GM18868 (cell line): ENCODE measurements around the gene EYA2.

Source experiments
- ATAC-seq: cut with Tn5 transposase; IDR thresholded peaks from one replicate; pipeline ENCODE4 v1.9.1; 2021; ENCODE audit warnings: mild to moderate bottlenecking, moderate library complexity; ENCODE audit not compliant: unreplicated experiment

Gene EYA2

DNA sequence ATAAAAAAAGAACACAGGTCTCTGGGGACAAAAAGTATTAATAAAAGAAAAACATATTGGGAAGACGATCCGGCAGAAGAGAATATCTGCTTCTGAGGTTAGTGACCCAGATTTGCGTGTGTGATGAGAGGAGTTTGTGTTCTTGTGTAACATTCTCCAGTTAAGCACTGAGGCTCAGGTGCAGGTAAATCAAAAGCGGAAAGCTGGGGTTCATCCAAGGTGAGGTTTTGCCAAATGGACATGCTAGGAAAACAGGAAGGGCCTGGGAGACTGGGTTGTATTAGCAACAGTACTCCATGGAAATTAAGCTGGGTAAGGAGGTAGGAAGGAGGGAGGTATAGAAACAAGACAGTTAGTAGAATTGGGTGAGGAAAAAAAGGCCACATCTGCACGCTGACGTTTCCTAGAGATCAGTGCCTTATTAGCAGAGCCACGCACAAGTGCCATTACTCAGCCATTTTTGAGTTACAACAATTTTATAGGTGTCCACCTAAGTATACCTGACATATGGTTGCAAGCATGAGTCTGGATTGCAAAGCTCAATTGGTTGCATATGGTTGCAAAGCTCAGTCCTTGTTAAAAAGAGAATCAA, 322.3 kb downstream of the EYA2 start:
- ATAC-seq = no peak

DNA sequence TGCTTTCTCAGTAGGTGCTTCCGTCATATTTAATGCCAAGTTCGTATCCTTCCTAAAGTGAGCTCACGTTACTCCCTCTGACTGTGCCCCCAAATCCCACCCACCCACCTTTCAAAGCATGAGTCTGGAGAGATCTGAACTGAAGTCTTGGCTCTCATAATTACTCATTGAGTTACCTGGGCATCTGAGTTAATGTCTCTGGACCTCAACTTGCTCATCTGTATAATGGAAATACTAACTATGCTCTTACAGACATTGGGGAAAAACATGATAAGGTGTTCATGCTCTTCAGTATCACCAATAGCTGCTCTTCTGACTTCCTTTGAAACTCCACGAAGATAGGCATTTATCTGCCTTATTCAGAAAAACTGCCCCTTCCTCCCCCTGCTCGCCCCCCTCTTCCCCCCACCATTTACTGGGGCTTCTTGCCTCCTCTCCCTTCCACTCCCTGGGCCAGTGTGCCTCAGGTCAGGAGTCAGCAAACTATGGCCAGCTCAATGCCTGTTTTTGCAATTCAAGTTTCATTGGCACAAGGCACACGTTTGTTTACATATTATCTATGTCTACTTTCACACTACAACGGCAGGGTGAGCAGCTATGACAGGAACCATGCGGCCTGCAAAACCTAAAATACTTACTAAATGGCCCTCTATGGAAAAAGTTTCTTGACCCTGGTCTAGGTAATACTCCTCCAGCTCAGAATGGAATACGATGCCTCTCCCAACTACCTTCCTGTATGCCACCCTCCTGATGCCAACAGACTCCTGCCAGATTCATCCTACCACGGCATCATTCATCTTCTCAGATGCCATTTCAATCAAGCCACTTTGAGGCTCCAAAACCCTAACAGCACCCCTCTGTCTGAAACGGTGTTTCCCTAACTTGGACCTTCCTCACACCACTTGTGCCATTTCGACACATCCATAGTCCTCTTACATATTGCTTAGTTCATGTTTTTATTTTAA, 323.1 kb downstream of the EYA2 start:
- ATAC-seq = no peak

DNA sequence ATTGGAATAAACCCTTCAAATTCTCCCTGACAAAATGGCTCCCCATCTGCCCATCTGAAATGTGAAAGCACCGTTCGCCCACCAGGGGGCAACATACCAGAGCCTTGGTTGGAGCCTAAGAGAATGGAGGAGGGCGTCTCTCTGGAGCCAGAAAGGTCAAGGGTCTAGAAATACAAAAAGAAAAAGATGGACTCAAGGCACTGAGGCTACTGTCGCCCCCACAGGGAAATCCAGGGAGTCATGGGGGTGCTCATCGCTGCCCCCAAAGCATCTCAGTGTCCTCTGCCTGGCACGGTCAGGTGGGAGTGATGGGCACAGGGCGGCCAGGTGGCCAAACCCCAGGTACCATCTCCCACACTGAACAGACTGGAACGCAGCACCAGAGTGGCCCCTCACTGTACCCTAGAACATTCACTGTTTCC, 325.5 kb downstream of the EYA2 start:
- ATAC-seq = no peak

DNA sequence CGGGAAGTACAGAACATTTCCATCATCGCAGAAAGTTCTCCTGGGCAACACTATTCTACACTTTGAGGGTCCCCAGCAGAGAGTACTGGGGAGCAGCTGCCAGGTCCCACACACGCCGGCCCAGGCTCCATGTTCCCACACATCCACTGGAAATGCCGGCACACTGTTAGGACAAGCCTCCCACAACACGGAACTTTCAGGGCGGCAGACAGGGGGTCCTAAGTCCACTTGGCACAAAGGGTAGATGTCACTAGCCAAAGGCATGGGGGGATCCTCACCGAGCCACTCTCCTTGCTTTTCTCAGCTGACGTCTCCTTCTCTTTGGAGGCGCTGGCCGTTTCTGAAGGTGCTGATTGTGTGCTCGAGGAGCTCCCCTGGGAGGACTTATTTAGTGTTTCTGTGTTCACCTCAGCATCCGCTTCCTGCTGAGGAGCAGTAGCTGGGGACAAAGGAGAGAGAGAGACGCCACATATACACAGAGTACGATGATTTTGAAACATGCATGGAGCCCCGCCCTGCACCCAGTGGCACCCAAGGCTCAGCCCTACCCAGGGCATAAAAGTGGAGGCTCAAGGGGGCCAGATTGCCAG, 326.5 kb downstream of the EYA2 start:
- no peak for ATAC-seq

DNA sequence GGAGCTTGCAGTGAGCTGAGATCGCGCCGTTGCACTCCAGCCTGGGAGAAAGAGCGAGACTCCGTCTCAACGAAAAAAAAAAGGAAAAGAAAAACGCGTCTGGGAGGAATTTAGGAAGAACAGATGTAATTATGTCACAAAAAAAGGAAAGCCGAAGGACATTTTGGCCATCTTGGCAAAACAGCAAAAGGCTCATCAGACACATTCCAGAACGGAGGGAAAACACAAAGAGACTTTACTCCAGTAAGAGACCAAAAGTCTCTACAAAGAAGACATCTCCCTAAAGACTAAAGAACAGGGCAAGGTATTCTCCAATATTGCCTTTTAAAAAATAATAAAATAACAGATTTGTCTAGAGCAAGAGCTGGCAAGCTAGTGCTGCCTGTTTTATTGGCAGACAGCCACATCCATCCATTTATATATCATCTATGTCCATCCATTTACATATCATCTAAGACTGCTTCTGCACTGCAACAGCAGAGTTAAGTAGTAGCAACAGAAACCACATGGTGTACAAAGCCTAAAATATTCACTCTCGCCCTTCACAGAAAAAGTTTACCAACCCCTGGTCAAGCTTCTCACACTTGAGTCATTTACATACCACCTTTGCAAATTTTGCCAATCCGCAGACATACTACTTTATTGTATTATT, 328.0 kb downstream of the EYA2 start:
- ATAC-seq = no peak

DNA sequence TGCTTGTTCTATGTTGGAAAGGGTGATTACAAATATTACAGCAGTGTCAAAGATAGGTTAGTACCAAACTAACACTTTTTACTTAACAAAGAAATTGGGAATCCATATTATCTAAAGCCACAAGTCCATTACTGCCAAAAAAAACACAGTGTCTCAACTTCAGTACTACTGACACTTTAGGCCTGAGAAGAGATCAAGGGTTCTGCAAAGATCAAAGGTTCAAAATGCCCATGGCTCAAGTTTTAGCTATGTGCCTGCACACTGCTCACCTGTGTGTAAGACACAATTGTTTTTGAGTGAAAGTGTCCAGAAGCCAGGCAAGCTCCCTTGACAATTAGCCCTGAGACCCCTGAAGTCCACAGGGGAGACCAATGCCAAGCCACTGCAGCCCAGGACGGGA, 329.3 kb downstream of the EYA2 start:
- no peak for ATAC-seq

DNA sequence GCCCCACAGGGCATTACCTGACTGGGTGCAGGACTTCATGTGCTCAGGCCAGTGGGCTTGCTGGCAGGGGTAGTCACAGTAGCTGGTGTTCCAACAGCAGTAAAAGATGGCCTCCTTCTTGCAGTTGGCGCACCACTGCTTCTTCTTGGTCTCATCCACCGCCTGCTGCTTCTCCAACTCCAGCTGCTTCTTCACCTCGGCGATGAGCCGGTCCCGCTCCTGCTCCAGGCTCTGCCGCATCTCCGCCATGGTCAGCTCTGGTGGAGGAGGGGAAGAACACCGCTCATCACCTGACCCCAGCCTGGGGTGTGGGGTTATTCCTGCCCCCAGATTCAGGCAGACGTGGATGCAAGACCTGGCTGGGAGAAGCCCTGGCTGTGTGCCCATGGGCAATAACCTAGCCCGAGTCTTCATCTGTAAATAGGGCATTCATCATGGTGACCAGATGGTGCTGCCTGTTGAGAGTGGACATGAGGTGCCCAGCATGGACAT, 329.7 kb downstream of the EYA2 start:
- no peak for ATAC-seq

DNA sequence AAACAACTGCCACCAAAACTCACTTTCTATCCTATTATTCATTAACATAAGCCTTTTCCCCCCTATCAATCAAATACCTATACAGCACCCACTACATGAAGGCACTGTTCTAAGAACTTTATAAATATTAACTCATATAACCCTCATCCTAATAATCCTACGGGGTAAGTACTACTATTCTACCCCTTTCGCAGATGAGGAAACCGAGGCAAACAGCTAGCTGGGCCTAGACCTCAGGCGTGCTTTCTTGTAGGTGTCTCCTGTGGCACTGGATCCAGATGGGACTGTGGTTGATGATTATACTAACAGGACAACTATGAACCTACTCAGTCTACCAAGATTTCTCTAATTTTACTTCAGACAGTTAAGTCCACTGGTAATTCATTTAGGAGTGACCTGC, 330.2 kb downstream of the EYA2 start:
- no peak for ATAC-seq

DNA sequence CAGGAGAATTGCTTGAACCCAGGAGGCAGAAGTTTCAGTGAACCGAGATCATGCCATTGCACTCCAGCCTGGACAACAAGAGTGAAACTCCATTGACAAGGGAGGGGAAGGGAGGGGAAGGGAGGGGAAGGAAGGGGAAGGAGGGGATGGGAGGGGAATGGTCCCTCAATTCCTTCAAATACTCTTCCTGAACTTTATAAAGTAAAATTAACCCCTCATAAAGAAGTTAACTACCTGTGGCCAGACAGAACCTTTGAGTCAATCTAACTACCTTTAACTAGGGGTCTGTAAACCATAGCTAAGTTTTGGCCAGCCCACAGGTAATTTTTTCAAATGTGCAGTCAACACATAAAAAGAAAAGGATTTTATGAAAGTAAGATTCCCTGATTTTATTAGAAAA, 330.8 kb downstream of the EYA2 start:
- no peak for ATAC-seq

DNA sequence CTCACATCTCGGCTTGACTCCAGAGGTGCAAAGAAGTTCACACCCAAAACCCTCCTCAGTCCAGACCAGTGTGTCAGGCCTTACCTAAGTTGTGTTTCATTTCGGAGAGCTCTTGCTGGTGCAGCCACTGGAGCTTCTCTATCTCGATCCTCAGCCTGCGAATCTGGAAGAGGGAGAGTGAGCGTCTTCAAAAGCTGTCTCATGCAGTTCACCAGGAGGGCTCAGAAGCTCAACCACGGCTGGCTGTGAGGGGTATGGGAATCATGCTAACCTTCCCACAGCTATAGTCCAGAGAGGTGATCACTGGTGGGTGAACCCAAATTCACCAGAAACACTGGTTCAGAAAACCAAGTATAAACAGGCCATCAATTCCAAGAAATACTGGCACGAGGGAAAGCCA, 332.5 kb downstream of the EYA2 start:
- no peak for ATAC-seq

DNA sequence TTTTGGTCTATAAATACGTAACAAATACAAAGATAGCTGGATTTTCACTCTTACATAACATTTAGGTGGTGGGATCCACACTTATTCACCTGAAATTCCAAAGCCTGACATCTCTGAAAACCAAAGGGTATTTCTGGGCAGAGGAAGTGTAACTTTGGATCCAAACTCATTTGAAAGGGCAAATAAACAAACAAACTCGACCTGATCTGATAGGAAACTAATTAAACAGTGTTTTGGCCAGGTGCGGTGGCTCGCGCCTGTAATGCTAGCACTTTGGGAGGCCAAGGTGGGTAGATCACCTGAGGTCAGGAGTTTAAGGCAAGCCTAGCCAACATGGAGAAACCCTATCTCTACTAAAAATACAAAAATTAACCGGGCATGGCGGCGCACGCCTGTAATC, 332.9 kb downstream of the EYA2 start:
- ATAC-seq = no peak

DNA sequence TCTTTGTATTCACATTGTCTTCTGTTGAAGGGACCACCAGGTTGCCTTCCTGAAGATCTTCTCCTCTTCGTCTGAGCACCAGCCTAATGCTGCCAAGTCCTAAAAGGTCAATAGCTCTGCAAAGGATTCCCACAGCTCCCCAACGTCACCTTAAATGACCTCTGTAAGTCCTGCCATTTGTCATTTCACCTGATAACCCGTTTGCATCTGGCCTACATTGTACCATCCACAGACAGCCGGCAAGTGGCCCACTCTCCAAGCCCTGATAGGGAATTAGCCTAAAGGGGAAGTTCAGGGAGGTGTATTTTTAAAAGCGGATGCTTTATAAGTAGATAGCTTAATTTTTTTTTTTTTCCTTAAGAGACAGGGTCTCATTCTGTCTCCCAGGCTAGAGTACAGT, 334.0 kb downstream of the EYA2 start:
- ATAC-seq = no peak

DNA sequence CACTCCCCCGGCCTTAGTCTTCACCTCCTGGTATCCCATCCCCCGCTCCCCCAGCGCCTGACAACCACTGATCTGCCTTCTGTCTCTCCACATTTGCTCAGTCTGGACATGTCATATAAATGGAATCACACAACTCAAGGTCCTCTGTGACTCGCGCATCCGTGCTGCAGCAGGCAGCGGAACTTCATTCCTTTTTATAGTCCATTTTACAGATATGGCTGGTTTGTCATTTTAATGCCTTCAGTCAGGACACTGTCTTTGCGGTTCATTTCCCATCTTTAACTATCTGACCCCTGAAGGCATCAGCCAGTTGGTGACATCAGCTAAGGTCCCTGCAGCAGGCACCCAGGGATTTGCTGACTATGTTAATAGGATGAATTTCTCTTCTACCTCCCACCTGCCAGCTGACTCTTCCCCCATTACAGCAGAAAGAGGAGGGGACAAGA, 336.2 kb downstream of the EYA2 start:
- no peak for ATAC-seq

DNA sequence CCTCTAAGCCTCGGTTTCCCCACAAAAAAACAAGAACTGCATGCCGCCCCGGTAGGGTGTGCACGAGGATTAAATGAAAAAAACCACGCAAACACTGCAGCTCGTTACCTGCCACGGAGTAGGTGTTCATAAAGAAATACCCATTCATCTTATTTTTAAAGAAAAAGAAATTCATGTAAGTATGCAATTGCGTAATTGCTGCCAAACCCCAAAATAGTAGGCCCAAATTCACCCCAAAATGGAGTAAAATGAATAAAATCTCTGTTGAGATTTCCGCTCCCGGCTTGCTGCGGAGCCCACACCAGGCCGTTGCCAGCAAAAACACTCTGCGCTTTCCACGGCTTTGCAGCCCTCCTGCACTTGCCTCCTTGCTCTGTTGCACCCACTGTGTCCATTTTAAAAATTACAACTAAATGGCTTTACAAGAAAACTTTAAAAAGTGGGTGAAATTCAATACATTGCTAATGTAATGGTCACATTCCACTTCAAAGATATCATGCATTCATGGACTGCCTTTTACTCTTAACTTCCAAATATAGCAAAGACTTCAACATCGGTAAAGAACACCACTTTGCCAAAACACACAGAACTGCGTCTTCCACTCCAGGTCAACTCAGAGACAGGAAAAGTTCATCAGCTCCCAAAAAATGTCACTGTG, 336.9 kb downstream of the EYA2 start:
- ATAC-seq = no peak

DNA sequence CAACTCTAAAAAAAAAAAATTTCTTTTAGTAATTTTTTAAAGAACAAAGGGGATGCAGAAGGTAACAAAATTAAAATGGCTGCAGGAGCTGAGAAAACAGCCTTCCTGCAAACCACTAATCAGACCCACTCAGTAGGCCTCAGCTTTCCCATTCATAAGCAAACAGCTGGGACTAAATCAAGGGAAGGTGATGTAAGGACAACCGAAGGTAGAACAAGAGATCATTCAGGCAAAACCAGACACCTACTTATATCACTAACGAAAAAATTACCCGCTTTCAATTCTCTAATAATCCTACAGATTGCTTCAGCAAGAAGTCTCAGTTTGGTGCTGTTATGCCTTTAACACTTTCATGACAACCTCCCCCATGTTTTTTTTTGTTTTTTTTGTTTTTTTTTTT, 337.9 kb downstream of the EYA2 start:
- ATAC-seq = no peak

DNA sequence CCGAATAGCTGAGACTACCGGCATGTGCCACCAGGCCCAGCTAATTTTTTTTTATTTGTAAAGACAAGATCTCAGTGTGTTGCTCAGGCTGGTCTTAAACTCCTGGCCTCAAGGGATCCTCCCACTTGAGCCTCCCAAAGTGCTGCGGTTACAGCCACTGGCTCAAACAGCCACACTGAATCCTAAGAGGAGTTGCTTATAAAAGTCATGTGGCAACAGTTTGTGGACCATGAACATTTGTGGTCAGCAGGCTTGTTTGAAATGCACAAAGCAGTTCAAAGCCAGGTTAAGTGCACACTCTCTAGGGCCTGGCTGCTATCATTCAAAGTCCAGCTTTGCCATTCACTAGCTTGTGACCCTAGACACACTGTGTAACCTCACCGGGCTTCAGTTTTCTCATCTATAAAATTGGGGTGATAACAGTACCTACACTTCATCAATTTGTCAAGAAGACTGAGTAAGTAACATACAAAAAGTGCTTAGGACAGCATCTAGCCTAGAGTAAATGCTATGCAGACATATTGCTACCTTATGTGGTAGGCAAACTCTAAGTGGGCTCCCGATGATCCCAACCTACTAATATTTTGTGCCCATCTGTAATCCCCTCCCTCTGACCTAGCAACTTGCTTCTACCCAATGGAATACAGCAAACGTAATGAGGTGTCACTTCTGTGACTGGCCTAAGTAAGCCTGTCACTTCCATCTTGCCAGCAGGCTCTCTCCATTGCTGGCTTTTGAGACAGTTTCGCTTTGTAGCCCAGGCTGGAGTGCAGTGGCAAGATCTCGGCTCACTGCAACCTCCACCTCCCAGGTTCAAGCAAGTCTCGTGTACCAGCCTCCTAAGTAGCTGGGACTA, 338.9 kb downstream of the EYA2 start:
- no peak for ATAC-seq

DNA sequence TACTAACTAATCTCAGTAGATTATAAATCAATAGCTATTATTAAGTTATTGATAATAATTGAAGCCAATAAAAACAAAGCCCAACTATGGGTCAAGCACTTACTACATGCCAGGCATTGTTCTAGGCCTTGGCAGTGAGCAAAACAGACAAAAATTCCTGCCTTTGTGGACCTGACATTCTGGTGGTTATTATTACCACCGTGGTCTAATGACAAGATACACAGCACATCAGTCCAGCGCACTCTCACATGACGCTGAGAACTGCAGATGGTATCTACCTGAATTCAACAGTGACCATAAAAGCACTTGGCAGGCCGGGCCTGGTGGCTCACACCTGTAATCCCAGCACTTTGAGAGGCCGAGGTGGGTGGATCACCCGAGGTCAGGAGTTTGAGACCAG, 340.5 kb downstream of the EYA2 start:
- ATAC-seq = no peak

DNA sequence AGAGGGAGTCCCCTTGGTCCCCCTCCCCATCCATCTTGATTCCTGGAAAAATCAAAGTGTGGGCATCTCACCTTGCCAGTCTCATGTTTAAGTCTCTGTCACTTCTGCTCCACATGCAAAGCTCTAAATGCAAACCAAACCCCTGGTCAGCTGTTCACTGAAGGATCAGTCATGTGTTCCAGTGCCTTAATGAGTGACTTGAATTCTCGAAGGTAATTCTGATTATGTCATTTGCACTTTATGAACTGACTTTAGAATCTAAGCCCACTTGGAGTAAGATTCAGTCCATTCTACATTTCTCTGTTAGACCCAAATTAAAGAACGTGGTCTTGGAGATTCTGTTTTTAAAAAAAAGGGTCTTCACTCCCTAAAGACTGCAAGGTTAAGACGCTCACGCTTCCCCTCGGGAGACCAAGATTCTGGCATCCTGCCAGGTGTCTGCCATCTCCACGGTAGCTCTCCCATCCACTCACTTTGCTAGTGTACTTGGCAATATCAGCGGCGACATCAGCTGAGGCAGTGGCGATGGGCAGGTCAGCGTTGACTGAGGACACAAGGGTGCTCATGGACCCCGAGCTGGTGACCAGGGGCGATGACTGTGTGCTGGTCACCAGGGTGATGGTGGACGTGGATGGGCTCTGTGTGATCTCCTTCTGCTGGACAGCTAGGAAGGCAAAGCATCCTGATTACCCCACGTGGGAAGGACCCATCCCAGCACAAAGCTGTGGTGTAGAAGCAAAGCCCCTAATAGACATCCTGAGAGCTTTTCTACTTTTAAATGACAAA, 341.4 kb downstream of the EYA2 start:
- no peak for ATAC-seq

DNA sequence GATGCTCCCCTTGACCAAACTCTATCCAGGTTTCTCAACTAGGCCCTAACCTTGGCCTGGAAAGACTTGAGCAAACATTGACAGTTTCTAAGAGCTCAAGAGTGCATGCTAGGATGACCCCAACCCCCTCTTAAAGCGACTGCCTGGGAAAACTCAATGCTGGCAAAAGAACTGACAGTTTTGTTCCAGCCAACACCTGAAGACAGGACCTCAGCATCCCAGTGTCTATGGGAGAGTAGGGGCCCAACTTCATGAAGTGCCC, 341.9 kb downstream of the EYA2 start:
- ATAC-seq = no peak
